NCI-H1417 (cell line): ENCODE measurements around the gene CEP112.
A peak's percentile ranks its signal among the peaks of the same experiment; 100 is the strongest.

Experiments
- DNase-seq, 3 experiments: peaks; one replicate each; lab custom pipeline; 2025; lab: John Stamatoyannopoulos, UW

CEP112 gene

GRCh38 chr17:66211047-66211810 is 19.3 kb upstream of the CEP112 start:
- no peak for DNase-seq

DNA sequence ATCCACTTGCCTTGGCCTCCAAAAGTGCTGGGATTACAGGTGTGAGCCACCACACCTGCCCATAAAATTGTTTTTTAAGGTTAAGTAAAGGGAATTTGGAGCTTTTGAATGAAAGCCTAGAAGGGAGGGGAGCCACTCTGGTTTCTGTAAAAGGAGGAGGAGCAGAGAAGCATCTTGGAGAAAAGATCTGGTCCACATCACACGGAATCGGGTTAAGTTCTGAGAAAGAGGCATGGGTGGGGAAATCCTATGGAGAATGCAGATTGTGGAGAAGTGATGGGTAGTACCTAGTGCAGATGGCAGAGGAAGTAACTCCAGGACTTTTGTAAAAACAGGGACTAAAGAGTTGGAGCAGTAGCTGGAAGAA is 18.3 kb upstream of the CEP112 start:
- DNase-seq: no peak

DNA sequence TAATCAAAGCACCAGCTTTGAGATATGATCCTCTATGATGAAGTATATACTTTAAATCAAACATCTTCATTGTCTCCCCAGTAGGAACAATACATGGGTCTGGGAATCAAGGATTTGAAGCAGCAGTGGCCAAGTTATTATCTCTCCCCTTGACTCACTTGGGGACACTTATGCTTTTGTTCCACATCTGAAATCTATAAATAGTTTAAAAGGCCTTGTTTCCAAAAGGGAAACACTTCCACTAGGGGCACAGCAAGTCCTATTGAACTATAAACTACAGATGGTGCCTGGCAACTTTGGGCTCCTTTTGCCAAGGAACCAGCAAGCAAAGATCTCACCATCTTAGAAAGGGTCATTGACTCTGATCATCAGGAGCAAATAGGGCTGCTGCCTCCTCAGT is 16.0 kb upstream of the CEP112 start:
- DNase-seq: no peak

DNA sequence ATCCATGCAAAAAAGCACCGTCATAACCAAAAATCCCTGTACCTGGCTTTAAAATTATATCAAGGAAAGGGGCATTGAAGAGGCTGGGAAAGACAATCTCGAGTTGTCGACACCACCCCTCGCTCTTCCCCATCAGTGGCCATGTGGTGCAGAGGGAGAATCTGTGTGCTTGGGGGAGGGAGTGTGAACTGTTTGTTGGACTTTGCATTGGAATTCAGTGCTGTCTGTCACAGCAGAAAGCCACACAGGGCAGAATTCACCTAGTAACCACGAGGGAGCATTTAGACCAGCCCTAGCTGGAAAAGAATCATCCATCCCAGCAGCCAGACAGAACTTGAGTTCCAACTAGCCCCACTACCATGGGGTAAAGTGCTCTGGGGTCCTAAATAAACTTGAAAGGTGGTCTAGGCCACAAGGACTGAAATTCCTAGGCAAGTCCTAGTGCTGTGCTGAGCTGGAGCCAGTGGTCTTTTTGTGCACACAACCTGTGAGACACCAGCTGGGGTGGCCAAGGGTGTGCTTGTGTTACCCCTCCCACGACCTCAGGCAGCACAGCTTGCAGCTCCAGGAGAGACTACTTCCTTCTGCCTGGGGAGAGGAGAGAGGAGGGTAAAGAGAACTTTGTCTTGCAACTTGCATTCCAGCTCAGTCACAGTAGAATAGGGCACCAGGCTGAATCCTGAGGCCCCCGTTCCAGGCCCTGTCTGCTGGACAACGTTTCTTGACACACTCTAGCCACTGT is 11.5 kb upstream of the CEP112 start:
- no peak for DNase-seq

GRCh38 chr17:66200685-66201092 is 8.8 kb upstream of the CEP112 start:
- peak; percentile 53 to 79 (median 67) for DNase-seq

GRCh38 chr17:66198242-66198641 is 6.3 kb upstream of the CEP112 start:
- DNase-seq: no peak

DNA sequence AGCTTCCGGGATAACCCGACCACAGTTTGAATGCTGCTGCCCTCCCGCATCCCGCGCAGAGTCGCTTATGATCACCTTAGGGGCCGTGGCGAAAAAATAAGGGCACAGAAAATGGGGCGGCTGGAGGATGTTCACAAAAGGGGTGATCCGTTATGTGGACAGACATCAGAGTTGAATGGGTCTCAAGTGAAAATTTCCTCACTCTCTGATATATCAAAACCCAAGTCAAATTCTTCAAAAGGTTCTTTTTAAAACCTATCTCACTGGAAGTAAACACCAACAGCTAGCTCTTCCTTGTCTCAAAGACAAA is 400 bp upstream of the CEP112 start:
- no peak for DNase-seq

DNA sequence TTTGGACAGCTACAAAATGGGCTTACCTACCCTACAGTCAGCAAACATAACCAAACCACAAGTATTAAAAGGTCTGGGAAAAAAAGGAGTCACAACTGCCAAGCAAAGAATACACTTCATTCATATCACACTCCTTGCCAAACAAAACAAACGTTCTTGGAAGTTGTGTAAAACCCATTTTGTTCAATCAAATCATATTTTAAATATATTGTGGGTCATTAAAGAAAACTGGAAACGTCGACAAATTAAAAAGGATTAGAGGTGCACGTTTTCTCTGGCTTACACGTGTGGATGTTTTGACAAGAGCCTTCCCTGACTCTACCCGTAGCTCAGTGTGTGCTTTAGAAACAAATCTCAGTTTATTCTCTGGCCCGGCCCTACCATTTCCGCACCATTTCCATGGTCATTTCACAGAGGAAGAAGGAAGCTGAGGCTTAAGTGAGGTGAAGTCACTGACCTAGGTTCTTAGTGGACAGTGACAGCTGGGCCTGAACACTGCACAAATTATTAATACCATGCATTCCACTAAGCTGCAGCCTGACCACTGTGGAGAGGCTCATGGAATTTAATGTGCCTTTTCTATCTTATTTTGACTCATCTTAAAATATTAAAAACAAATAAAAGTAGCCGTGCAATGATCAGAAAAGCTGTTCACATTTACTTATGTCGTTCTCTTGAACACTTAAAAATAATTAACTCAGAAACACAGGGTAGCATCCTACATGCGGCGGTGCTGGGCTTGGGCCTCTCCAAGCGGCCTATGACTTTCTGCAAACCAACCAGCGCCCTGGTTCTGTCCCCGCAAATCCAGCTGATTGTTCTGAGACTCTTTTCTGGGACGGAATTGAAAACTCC is 968 bp downstream of the CEP112 start:
- peak in 1 of 3 experiments; percentile 63 for DNase-seq

- DNase-seq: no peak
Measured at GRCh38 chr17:66187718-66188117, 4.2 kb downstream of the CEP112 start.

GRCh38 chr17:66185862-66186261 is 6.1 kb downstream of the CEP112 start:
- DNase-seq: peak in 1 of 3 experiments; percentile 55

DNA sequence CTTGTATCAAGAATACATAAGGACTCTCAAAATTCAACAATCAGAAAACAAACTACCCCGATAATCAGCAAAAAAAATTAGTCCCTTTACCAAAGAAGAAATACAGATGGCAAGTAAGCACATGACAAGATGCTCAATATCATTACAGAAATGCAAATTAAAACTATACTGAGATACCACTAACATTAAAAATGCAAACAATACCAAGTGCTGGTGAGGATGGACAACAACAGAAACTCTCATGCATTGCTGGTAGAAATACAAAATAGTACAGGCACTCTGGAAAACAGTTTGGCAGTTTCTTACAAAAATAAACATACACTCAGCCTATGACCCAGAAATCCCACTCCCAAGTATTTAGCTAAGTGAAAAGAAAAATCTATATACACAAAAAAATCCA is 7.5 kb downstream of the CEP112 start:
- no peak for DNase-seq

DNA sequence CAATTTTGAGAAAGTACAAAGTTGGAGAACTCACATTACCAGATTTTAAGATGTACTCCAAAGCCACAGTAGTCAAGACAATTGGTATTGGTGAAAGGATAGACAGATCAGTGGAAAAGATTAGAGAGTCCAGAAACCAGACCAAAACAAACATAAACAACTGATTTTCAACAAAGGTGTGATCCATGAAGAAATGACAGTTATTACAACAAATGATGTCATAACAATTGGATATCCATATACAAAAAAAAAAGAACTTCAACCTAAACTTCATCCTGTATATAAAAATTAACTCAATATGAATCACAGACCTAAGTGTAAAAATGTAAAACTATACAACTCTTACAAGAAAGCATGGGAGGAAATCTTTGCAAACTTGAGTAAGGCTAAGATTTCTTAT is 8.4 kb downstream of the CEP112 start:
- no peak for DNase-seq

- DNase-seq: no peak
Measured at GRCh38 chr17:66178642-66179041, 13.3 kb downstream of the CEP112 start.

DNA sequence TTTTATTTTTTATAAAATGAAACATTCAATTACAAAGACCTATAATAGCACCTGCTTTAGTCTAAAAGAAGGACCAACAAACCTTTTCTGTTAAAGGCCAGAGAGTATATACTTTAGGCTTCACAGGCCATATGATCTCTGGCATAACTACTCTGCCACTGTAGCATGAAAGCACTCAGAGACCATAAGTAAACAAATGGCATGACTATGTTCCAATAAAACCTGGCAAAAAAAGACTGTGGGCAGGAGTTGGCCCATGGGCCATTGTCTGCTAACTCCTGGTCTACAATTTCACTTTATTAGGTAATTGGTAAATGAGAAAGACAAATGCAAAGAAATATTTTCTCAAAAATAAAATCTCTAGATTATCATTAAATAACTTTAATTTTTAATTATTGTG is 14.9 kb downstream of the CEP112 start:
- peak in 2 of 3 experiments; percentile 44 to 88 for DNase-seq

- DNase-seq: peak in 2 of 3 experiments; percentile 31 to 46
Measured at GRCh38 chr17:66175892-66176291, 16.0 kb downstream of the CEP112 start.

DNA sequence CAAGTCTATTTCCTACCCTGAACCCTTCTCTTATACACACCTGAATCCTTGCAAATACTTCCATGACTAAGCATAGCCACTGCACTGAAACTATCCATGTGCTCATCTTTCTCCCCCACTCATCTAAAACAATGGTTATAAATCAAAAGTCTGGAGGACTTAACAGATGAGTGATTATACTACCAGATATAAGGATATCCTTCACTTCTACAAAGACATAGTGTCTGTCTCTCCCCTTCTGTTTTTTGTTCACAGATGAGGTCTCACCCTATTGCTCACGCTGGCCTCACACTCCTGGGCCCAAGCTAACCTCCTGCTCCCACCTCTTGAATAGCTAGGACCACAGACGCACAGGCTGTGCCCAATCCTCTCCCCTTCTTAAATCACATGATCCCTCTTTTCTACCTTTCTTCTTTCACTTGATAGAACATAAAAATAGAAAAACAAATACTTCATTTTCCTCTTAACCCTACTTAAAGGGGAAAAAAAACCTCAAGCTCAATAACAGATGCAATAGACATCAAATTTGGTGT is 19.2 kb downstream of the CEP112 start:
- DNase-seq: peak in 1 of 3 experiments; percentile 85

- DNase-seq: no peak
Measured at GRCh38 chr17:66172144-66172543, 19.8 kb downstream of the CEP112 start.

- DNase-seq: no peak
Measured at GRCh38 chr17:66171692-66172091, 20.2 kb downstream of the CEP112 start.

DNA sequence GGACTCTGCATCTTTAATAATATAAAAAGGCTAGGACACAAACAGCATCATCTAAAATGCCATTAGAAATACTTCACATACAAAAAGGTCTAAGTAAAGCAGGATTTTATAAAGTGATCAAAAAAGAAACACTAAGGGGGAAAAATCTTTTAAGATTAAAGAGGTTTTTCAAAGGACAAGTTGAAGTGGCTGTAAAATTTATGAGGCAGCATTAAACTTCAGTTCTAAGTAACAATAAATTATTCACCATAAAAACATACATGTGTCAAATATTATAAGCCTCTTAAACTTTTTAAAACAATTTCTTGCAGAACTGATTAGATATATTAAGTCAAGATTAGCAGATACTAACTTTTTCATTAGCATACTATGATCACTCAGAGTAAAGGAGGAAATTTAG is 20.8 kb downstream of the CEP112 start:
- DNase-seq: no peak

- no peak for DNase-seq
Measured at GRCh38 chr17:66169839-66170238, 22.1 kb downstream of the CEP112 start.

DNA sequence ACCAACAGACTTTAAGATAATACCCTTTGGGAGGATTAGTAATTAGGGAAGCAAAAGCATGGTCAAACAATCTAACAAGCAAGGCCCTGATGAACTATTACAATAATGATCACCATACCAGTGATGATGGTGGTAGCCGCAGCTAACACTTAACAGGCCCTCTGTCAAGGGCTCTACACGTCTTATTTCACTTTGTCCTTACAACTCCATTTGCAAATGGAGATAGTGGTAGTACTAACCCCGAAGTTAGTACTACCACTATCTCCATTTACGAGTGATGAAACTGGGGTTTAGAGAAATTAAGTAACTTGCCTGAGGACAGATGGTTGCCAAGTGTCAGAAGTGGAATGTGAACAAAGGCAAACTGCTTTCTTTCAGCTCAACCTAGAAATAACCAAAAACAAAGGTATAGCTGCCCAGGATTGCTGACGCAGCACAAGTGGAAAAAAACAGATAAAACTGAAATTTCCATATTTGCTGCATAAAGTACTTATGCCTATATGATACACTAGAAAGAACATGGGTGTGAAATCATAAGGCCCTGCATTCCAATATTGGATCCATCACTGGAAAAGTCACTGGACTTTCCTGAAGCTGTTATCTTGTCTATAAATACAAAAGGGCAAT is 24.6 kb downstream of the CEP112 start:
- no peak for DNase-seq

- peak; percentile 9 to 74 (median 37) for DNase-seq
Measured at GRCh38 chr17:66165537-66166123, 26.3 kb downstream of the CEP112 start.
